Epithelial cell of esophagus (primary cell): ENCODE data around the gene NKAIN1.
"Not testable (repeated sequence)": the region's sequence is repeated elsewhere in the genome, so short reads cannot be mapped to it uniquely, and the experiment has no call there.

Experiments used
- DNase-seq: peaks from one replicate; pipeline ENCODE4 v3.0.0; 2010; ENCODE audit warnings: low read depth
- H3K4me3 ChIP-seq: 2 replicates; pipeline ENCODE4 v1.5.1; 2011; ENCODE audit warnings: mild to moderate bottlenecking, low read length, control low read depth
- TF ChIP-seq, protein P1 (sequence below): IDR thresholded peaks from 2 replicates; pipeline ENCODE4 v1.5.1; 2011; ENCODE audit warnings: low read depth, mild to moderate bottlenecking, low read length, control low read depth, inconsistent platforms; ENCODE audit not compliant: insufficient read depth; ENCODE audit errors: missing control alignments

Gene NKAIN1

DNA sequence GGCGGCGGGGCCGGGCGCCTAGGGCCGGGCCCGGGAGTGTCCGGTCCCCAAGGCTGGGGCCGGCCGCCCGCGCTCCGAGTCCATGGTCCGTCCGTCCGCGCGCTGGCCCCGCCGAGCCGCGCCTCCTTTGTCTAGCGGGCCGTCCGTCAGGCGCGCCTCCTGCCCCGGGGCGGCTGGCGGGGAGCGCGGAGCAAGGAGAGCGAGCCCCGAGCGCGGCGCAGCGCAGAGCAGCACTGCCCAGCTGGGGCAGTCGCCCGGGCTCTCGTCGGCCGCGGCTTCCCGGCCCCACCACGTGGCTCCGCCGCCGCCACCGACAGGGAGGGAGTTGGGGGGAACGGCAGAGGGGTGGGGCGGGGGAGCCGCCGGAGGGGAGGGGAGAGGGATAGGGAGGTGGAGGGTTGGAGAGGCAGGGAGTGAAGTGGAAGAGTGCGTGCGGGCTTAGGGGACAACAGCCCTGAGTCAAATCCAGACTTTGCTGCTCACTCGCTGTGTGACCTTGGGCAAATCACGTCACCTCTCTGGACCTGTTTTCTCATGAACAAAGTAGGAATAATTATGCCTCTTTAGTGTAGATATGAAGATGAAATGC, at the start of gene NKAIN1:
NKAIN1 (minus strand) TSS at position 235 of the 589 bp plus-strand sequence. CDS start 340 bp downstream, outside the sequence.
- DNase-seq = peak; percentile 38
- TF ChIP-seq, protein P1, sequence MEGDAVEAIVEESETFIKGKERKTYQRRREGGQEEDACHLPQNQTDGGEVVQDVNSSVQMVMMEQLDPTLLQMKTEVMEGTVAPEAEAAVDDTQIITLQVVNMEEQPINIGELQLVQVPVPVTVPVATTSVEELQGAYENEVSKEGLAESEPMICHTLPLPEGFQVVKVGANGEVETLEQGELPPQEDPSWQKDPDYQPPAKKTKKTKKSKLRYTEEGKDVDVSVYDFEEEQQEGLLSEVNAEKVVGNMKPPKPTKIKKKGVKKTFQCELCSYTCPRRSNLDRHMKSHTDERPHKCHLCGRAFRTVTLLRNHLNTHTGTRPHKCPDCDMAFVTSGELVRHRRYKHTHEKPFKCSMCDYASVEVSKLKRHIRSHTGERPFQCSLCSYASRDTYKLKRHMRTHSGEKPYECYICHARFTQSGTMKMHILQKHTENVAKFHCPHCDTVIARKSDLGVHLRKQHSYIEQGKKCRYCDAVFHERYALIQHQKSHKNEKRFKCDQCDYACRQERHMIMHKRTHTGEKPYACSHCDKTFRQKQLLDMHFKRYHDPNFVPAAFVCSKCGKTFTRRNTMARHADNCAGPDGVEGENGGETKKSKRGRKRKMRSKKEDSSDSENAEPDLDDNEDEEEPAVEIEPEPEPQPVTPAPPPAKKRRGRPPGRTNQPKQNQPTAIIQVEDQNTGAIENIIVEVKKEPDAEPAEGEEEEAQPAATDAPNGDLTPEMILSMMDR = no peak
- peak within 1 kb of the TSS; percentile 8 for H3K4me3 ChIP-seq

DNA sequence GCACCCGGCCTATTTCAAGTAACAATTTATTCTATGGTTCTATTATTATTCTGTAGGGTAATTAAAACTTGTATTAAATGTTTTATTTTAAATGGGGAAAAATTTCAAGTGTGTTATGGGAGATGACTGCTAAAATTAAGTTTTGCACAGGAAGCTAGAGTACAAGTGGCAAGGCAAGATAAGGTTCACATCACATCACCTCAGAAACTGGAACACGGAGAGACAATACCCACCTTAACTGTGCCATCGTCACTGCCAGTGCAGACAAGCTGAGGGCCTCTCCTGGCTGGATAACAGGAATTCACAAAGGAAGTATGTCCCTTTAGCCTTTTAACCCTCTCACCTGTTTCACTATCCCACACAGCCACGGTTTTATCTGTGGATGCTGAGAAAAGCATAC, 49.3 kb upstream of the NKAIN1 start:
- H3K4me3 ChIP-seq = no peak overlapping the region
- TF ChIP-seq, protein P1 = no peak
- no peak for DNase-seq

DNA sequence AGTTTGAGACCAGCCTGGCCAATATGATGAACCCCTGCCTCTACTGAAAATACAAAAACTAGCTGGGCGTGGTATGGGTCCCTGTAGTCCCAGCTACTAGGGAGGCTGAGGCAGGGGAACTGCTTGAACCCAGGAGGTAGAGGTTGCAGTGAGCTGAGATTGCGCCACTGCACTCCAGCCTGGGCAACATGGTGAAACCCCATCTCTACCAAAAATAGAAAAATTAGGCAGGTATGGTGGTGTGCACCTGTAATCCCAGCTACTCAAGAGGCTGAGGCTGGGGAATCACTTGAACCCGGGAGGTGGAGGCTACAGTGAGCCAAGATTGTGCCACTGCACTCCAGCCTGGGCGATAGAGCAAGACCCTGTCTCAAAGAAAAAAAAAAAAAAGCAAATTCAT, 48.1 kb upstream of the NKAIN1 start:
- not testable (repeated sequence) for DNase-seq

DNA sequence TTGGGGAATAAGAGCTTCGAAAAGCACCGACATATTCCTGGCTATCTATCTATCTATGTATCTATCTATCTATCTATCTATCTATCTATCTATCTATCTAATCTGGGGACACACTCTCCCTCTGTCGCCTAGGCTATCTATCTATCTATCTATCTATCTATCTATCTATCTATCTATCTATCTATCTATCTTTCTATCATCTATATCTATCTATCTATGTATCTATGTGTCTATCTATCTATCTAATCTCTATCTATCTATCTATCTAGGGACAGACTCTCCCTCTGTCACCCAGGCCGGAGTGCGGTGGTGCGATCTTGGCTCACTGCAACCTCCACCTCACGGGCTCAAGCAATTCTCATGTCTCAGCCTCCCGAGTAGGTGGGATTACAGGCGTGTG, 42.7 kb upstream of the NKAIN1 start:
- H3K4me3 ChIP-seq, DNase-seq: not testable (repeated sequence)

More for the DNA sequence above, 48.1 kb upstream of the NKAIN1 start:
- not testable (repeated sequence) for H3K4me3 ChIP-seq

DNA sequence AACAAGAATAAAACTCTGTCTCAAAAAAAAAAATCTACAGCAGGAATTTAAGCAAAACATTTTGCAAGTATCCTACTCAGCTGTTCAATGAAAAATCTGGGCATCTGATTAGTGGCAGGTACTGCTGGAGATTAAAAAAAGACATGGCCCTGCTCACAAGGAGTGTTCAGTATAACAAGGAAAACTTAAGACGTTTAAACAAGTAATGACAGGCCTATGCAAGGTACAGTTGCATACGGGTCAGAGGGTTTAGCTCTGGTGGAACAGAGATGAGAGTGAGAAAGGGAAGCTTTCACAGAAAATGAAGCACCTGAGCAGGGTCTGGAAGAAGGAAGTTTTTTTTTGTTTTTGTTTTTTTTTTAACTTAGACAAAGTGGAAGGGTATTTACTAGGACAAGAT, 33.9 kb upstream of the NKAIN1 start:
- no peak overlapping the region for H3K4me3 ChIP-seq
- TF ChIP-seq, protein P1 = no peak
- DNase-seq = peak; percentile 51

DNA sequence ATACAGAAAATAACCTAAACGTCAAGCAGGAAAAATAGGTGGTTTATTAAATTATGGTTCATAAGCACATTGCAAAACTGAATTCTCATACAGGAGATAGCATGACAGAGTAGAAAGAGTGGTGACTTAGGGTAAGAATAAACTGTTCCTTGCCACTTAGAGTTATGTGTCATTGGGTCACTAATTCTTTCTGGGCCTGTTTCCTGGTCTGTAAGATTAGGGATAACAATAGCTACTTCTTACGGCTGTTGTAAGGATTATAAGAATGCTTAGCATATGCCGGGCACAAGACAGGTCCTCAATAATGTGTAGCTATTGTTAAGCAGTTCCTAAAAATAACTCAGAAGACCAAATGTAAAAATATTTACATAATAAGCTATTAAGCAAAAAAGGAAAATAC, 32.7 kb upstream of the NKAIN1 start:
- H3K4me3 ChIP-seq = no peak overlapping the region
- no peak for DNase-seq
- TF ChIP-seq, protein P1 = no peak

DNA sequence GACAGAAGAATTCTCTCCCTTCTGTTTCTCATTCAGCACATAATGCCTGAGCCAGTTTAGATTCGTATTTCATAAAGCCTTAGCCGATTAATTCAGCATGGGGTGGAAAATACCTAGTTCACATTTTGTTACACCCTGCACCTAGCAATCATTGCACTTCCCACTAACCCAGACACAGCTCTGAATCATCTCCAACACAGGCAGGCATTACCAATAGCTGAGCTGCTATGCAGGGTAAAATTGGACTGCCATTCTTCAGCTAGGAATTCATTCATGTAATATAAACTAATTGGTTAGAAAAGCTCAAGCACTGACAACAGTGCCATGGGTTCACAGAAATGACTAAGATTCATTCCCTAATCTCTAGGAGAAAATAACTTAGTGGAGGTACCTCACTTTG, 26.9 kb upstream of the NKAIN1 start:
- no peak for DNase-seq
- TF ChIP-seq, protein P1 = no peak

DNA sequence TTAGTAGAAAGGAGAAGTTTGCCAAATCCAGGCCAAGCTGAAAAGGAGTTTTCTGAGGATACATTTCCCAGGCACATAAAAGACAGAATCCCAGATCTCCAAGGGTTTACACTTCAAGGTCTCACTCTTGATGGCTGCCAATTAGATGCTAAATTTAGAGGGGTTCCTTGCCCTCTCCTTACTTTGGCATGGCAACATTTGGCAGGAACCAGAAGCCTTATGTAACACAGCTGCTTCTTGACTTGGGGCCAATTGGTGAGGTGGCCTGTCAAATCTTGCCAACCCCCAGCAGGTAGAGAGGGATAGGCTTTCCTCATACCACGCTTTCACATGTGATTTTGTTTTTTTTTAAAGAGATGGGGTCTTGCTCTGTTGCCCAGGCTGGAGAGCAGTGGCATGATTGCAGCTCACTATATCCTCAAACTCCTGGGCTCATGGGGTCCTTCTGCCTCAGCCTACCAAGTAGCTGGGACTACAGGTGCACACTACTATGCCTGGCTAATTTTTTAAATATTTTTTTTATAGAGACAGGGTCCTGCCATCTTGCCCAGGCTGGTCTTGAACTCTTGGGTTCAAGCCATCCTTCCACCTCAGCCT, 25.2 kb upstream of the NKAIN1 start:
- TF ChIP-seq, protein P1 = no peak
- DNase-seq = no peak
- no peak overlapping the region for H3K4me3 ChIP-seq

More for the DNA sequence above, 26.9 kb upstream of the NKAIN1 start:
- no peak overlapping the region for H3K4me3 ChIP-seq
